DND-41 (cell line): Measurements from ENCODE around the gene LTA.

ENCODE experiments used
- ATAC-seq: fragments of 200-7000 bp; cut with Tn5 transposase; 3 replicates; pipeline ENCODE4 v1.9.1; 2021; ENCODE audit warnings: low read depth; ENCODE audit not compliant: insufficient read depth
- DNase-seq: peaks from one replicate; pipeline ENCODE4 v3.0.0-alpha.2; 2020
- H2AFZ ChIP-seq: 2 replicates; pipeline ENCODE4 v1.6.0; 2012; ENCODE audit warnings: low read depth, low read length
- H3K27ac ChIP-seq: 2 replicates; pipeline ENCODE4 v1.5.1; 2012; ENCODE audit warnings: low read length, inconsistent platforms
- H3K27me3 ChIP-seq: fragments of 200-600 bp; sonication (generic); 2 replicates; pipeline ENCODE4 v1.6.0; 2012; ENCODE audit warnings: low read length, mild to moderate bottlenecking, inconsistent platforms; ENCODE audit not compliant: insufficient read depth, poor library complexity
- H3K36me3 ChIP-seq: 2 replicates; pipeline ENCODE4 v1.5.1; 2012; ENCODE audit warnings: low read length, inconsistent platforms; ENCODE audit not compliant: insufficient read depth
- H3K4me1 ChIP-seq: 2 replicates; pipeline ENCODE4 v1.5.1; 2012; ENCODE audit warnings: mild to moderate bottlenecking, low read length; ENCODE audit not compliant: insufficient read depth
- H3K4me2 ChIP-seq: 2 replicates; pipeline ENCODE4 v1.6.0; 2012; ENCODE audit warnings: mild to moderate bottlenecking, moderate library complexity, low read length, inconsistent platforms; ENCODE audit not compliant: insufficient read depth
- H3K4me3 ChIP-seq, 2 experiments: fragments of 200-600 bp in 1 of 2; shearing (Covaris generic) in 1 of 2; 2 replicates each; pipeline ENCODE4 v1.5.1; 2012 to 2016; ENCODE audit warnings: inconsistent platforms in 2 of 2, low read length in 2 of 2, mild to moderate bottlenecking in 2 of 2, low read depth in 1 of 2, moderate library complexity in 1 of 2
- H3K79me2 ChIP-seq: 2 replicates; pipeline ENCODE4 v1.6.0; 2012; ENCODE audit warnings: low read length, inconsistent platforms; ENCODE audit not compliant: insufficient read depth
- H3K9ac ChIP-seq: 2 replicates; pipeline ENCODE4 v1.6.0; 2012; ENCODE audit warnings: low read depth, mild to moderate bottlenecking, inconsistent platforms, low read length, moderate library complexity
- H3K9me3 ChIP-seq: 2 replicates; pipeline ENCODE4 v1.5.1; 2012; ENCODE audit warnings: low read length, moderate library complexity, mild to moderate bottlenecking, inconsistent platforms; ENCODE audit not compliant: insufficient read depth, severe bottlenecking
- H4K20me1 ChIP-seq: 2 replicates; pipeline ENCODE4 v1.6.0; 2012; ENCODE audit warnings: low read length; ENCODE audit not compliant: insufficient read depth
- CTCF ChIP-seq: IDR thresholded peaks from 2 replicates; pipeline ENCODE4 v1.5.1; 2012; ENCODE audit warnings: borderline replicate concordance, low read length, moderate library complexity, mild to moderate bottlenecking; ENCODE audit not compliant: poor library complexity, severe bottlenecking; ENCODE audit errors: extremely low read depth
- EZH2 ChIP-seq: IDR thresholded peaks from 3 replicates; pipeline ENCODE4 v1.6.1; 2012; ENCODE audit warnings: borderline replicate concordance, low read depth, mild to moderate bottlenecking, moderate library complexity, low read length, inconsistent platforms; ENCODE audit not compliant: severe bottlenecking

The LTA gene

DNA sequence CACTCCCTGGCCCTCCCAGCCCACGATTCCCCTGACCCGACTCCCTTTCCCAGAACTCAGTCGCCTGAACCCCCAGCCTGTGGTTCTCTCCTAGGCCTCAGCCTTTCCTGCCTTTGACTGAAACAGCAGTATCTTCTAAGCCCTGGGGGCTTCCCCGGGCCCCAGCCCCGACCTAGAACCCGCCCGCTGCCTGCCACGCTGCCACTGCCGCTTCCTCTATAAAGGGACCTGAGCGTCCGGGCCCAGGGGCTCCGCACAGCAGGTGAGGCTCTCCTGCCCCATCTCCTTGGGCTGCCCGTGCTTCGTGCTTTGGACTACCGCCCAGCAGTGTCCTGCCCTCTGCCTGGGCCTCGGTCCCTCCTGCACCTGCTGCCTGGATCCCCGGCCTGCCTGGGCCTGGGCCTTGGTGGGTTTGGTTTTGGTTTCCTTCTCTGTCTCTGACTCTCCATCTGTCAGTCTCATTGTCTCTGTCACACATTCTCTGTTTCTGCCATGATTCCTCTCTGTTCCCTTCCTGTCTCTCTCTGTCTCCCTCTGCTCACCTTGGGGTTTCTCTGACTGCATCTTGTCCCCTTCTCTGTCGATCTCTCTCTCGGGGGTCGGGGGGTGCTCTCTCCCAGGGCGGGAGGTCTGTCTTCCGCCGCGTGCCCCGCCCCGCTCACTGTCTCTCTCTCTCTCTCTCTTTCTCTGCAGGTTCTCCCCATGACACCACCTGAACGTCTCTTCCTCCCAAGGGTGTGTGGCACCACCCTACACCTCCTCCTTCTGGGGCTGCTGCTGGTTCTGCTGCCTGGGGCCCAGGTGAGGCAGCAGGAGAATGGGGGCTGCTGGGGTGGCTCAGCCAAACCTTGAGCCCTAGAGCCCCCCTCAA is at the start of gene LTA:
LTA (plus strand) TSS at position 249 of the 871 bp plus-strand sequence; CDS start at position 703, 454 bp downstream.
- H3K4me1 ChIP-seq: peaks cover 28% of the 10 kb centered on the region
- H3K79me2 ChIP-seq: no peaks in the 10 kb centered on the region
- no peak within 1 kb of the TSS for H3K27ac ChIP-seq
- no peaks in the 10 kb centered on the region for H3K36me3 ChIP-seq
- no peaks in the 10 kb centered on the region for H3K9me3 ChIP-seq
- no peak within 1 kb of the TSS for H3K9ac ChIP-seq
- TF ChIP-seq EZH2 (no peak), CTCF (no peak)
- H3K27me3 ChIP-seq: no peaks in the 10 kb centered on the region
- H4K20me1 ChIP-seq: no peaks in the 10 kb centered on the region
- no peak for DNase-seq
- H2AFZ ChIP-seq: no peak within 1 kb of the TSS
- H3K4me3 ChIP-seq: no peak within 1 kb of the TSS
- ATAC-seq: no peak
- no peak within 1 kb of the TSS for H3K4me2 ChIP-seq

DNA sequence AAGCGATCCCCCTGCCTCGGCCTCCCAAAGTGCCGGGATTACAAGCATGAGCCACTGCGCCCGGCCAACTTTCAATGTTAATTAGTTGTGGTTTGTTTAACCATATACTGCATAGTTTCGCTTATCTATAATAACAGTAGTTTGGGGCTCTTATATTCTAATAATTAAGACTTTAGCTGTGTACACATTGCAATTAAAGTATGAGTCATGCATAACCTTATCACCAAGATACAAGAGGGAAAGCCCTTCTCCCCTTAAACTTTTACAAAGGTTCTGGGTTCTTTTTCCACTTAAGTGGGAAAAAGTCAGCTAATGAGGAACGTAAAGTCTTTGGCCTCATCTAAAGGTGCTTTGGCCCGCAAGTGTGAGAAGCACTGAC is 46.5 kb upstream of the LTA start:
- TF ChIP-seq EZH2 (no peak), CTCF (no peak)
- Histone ChIP-seq H4K20me1 (peaks cover 17% of the 10 kb centered on the region; the same call in 1 of the 2 replicates), H2AFZ (no peak overlapping the region), H3K27me3 (peaks cover 5% of the 10 kb centered on the region), H3K4me3 (no peak overlapping the region), H3K9ac (no peak overlapping the region), H3K27ac (no peak overlapping the region), H3K79me2 (no peaks in the 10 kb centered on the region), H3K9me3 (no peaks in the 10 kb centered on the region), H3K4me2 (no peak overlapping the region), H3K36me3 (peaks cover 11% of the 10 kb centered on the region), H3K4me1 (no peaks in the 10 kb centered on the region)
- ATAC-seq (no peak), DNase-seq (no peak)

GRCh38 chr6:31525932-31526591 is 46.0 kb upstream of the LTA start:
- no peak overlapping the region for H3K4me3 ChIP-seq
- DNase-seq (no peak), ATAC-seq (no peak)
- H4K20me1 ChIP-seq: peaks cover 22% of the 10 kb centered on the region; the same call in 1 of the 2 replicates
- no peaks in the 10 kb centered on the region for H3K4me1 ChIP-seq
- peaks cover 16% of the 10 kb centered on the region for H3K36me3 ChIP-seq
- H3K9me3 ChIP-seq: no peaks in the 10 kb centered on the region
- no peak overlapping the region for H3K4me2 ChIP-seq
- H2AFZ ChIP-seq: no peak overlapping the region
- H3K79me2 ChIP-seq: no peaks in the 10 kb centered on the region
- peaks cover 5% of the 10 kb centered on the region for H3K27me3 ChIP-seq
- no peak for TF ChIP-seq EZH2
- no peak for TF ChIP-seq CTCF
- H3K27ac ChIP-seq: no peak overlapping the region
- no peak overlapping the region for H3K9ac ChIP-seq
